Fibroblast of pulmonary artery (primary cell): ENCODE data around the gene INTS3.
"Not testable (repeated sequence)": the region's sequence is repeated elsewhere in the genome, so short reads cannot be mapped to it uniquely, and the experiment has no call there.

Experiments
- DNase-seq: peaks from one replicate; pipeline ENCODE4 v3.0.0-alpha.2; 2010; ENCODE audit warnings: low read depth
- H3K4me3 ChIP-seq: replicated peaks from 2 replicates; pipeline ENCODE4 v1.5.1; 2011; ENCODE audit warnings: low read depth, mild to moderate bottlenecking, control low read depth, low read length, moderate library complexity
- CTCF ChIP-seq: IDR thresholded peaks from 2 replicates; pipeline ENCODE4 v1.5.1; 2011; ENCODE audit warnings: mild to moderate bottlenecking, control low read depth, low read length, inconsistent platforms; ENCODE audit errors: missing control alignments

The INTS3 gene

GRCh38 chr1:153705484-153705883 lies 22.4 kb upstream of the INTS3 start:
- DNase-seq: no peak
- no peak overlapping the region for H3K4me3 ChIP-seq
- no peak for TF ChIP-seq CTCF

GRCh38 chr1:153711026-153711425 lies 16.8 kb upstream of the INTS3 start:
- no peak for TF ChIP-seq CTCF

GRCh38 chr1:153716211-153716610 lies 11.6 kb upstream of the INTS3 start:
- DNase-seq, H3K4me3 ChIP-seq: not testable (repeated sequence)

More at GRCh38 chr1:153711026-153711425, 16.8 kb upstream of the INTS3 start:
- no peak overlapping the region for H3K4me3 ChIP-seq
- DNase-seq: no peak

GRCh38 chr1:153717330-153717729 lies 10.5 kb upstream of the INTS3 start:
- no peak for TF ChIP-seq CTCF
- no peak overlapping the region for H3K4me3 ChIP-seq
- no peak for DNase-seq

GRCh38 chr1:153723687-153724086 lies 4.2 kb upstream of the INTS3 start:
- no peak for TF ChIP-seq CTCF
- no peak for DNase-seq
- no peak overlapping the region for H3K4me3 ChIP-seq

GRCh38 chr1:153724634-153725033 lies 3.2 kb upstream of the INTS3 start:
- not testable (repeated sequence) for DNase-seq

GRCh38 chr1:153728305-153729066 lies 636 bp downstream of the INTS3 start:
- H3K4me3 ChIP-seq: peak overlapping the region; percentile 65
- peak; percentile 72 for DNase-seq
- no peak for TF ChIP-seq CTCF

More at GRCh38 chr1:153724634-153725033, 3.2 kb upstream of the INTS3 start:
- not testable (repeated sequence) for H3K4me3 ChIP-seq

- no peak overlapping the region for H3K4me3 ChIP-seq
- no peak for TF ChIP-seq CTCF
- no peak for DNase-seq
These were observed 2.7 kb downstream of the INTS3 start for GRCh38 chr1:153730468-153730988.
